Measurements from ENCODE around the gene TSPAN16. TPM values are rescaled to one million over a fixed set of nuclear protein-coding genes. Genes with fewer than 3 reads are reported as not detected.

Gene TSPAN16
- total RNA-seq, 1 experiment from 2014 or later, result not detected

GRCh38 chr19:11355160-11356073 lies 59.5 kb downstream of the TSPAN16 start, which contains the start of gene PLPPR2:
Gene PLPPR2, plus strand, starts transcription at chr19:11355432. Its CDS starts 2,242 bp downstream, at chr19:11357674.
- DNase-seq, result peak; percentile 92
- Mint-ChIP-seq H3K4me1 (peaks cover 7 to 28% of the 10 kb centered on the region in 2 experiments), H3K4me3 (peak within 1 kb of the TSS; percentile 47 to 80), H3K27me3 (ENCODE audit: low read depth) (peaks cover 64% of the 10 kb centered on the region), H3K27ac (no peak within 1 kb of the TSS), H3K36me3 (ENCODE audit: insufficient read depth in 1 of 3, low read depth in 3 of 3) (no peaks in the 10 kb centered on the region; a peak in 1 of 7 replicates), H3K9me3 (no peaks in the 10 kb centered on the region)
- TF ChIP-seq, protein P1, sequence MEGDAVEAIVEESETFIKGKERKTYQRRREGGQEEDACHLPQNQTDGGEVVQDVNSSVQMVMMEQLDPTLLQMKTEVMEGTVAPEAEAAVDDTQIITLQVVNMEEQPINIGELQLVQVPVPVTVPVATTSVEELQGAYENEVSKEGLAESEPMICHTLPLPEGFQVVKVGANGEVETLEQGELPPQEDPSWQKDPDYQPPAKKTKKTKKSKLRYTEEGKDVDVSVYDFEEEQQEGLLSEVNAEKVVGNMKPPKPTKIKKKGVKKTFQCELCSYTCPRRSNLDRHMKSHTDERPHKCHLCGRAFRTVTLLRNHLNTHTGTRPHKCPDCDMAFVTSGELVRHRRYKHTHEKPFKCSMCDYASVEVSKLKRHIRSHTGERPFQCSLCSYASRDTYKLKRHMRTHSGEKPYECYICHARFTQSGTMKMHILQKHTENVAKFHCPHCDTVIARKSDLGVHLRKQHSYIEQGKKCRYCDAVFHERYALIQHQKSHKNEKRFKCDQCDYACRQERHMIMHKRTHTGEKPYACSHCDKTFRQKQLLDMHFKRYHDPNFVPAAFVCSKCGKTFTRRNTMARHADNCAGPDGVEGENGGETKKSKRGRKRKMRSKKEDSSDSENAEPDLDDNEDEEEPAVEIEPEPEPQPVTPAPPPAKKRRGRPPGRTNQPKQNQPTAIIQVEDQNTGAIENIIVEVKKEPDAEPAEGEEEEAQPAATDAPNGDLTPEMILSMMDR (conservative IDR thresholded peaks at IDR 0.05), result no peak
- Histone ChIP-seq H2BK5ac (ENCODE audit: insufficient read length, low read length) (no peak within 1 kb of the TSS), H3K4ac (ENCODE audit: low read depth, low read length) (no peak within 1 kb of the TSS), H3K23me2 (ENCODE audit: insufficient read length, low read depth, low read length, poor library complexity, severe bottlenecking) (no peaks in the 10 kb centered on the region), H3K4me2 (ENCODE audit: insufficient read depth, insufficient read length, low read length) (peak within 1 kb of the TSS; percentile 4), H4K8ac (replicated peaks; ENCODE audit: insufficient read length, low read depth, low read length) (no peak within 1 kb of the TSS), H3K9me3 (ENCODE audit: control insufficient read depth, low read depth, low read length) (no peaks in the 10 kb centered on the region), H3K9ac (ENCODE audit: extremely low read depth, insufficient read length, low read length) (no peak within 1 kb of the TSS), H3K79me1 (ENCODE audit: insufficient read depth, low read depth, low read length, poor library complexity, severe bottlenecking) (no peaks in the 10 kb centered on the region), H2BK15ac (ENCODE audit: low read depth, low read length) (no peak within 1 kb of the TSS), H2AFZ (ENCODE audit: low read length) (no peak within 1 kb of the TSS), H4K5ac (ENCODE audit: insufficient read length, low read depth, low read length) (no peak within 1 kb of the TSS), H3K79me2 (ENCODE audit: insufficient read depth, low read length) (no peaks in the 10 kb centered on the region), H4K91ac (ENCODE audit: insufficient read length, low read depth, low read length) (no peak within 1 kb of the TSS), H2BK20ac (ENCODE audit: low read depth, low read length, poor library complexity, severe bottlenecking) (no peak within 1 kb of the TSS), H3K23ac (ENCODE audit: insufficient read length, low read depth, low read length) (no peak within 1 kb of the TSS), H3K14ac (ENCODE audit: insufficient read depth, low read length) (no peak within 1 kb of the TSS), H3K27me3 (ENCODE audit: insufficient read depth, low read length) (no peaks in the 10 kb centered on the region), H2BK120ac (ENCODE audit: low read depth, low read length, poor library complexity, severe bottlenecking) (no peak within 1 kb of the TSS), H4K20me1 (ENCODE audit: control insufficient read depth, insufficient read depth, insufficient read length) (no peaks in the 10 kb centered on the region), H2BK12ac (ENCODE audit: insufficient read length, low read depth, low read length) (no peak within 1 kb of the TSS), H3K18ac (ENCODE audit: insufficient read length, low read depth, low read length) (no peak within 1 kb of the TSS), H3T11ph (ENCODE audit: low read length) (no peak within 1 kb of the TSS), H2AK5ac (ENCODE audit: insufficient read length, low read length) (no peak within 1 kb of the TSS), H3K56ac (ENCODE audit: insufficient read length, low read depth, low read length) (no peak within 1 kb of the TSS), H3K27ac (ENCODE audit: insufficient read length, low read depth, low read length) (no peak within 1 kb of the TSS), H3K4me1 (ENCODE audit: insufficient read depth, low read length) (peaks cover 2% of the 10 kb centered on the region; the same call in 1 of the 2 replicates)
- WGBS (ENCODE audit: extremely low coverage, insufficient read length, low lambda C conversion rate), result no CpG with 5 or more reads among the region's 62 CpGs

Data from H9 (cell line).